NCI-H345 (cell line): ENCODE measurements around the gene NUDCD3.
"Not testable (repeated sequence)": the region's sequence is repeated elsewhere in the genome, so short reads cannot be mapped to it uniquely, and the experiment has no call there.

Source experiments
- DNase-seq: peaks from one replicate; lab custom pipeline; 2025; lab: John Stamatoyannopoulos, UW

NUDCD3 gene

GRCh38 chr7:44517175-44517574 is 26.7 kb upstream of the NUDCD3 start:
- no peak for DNase-seq

DNA sequence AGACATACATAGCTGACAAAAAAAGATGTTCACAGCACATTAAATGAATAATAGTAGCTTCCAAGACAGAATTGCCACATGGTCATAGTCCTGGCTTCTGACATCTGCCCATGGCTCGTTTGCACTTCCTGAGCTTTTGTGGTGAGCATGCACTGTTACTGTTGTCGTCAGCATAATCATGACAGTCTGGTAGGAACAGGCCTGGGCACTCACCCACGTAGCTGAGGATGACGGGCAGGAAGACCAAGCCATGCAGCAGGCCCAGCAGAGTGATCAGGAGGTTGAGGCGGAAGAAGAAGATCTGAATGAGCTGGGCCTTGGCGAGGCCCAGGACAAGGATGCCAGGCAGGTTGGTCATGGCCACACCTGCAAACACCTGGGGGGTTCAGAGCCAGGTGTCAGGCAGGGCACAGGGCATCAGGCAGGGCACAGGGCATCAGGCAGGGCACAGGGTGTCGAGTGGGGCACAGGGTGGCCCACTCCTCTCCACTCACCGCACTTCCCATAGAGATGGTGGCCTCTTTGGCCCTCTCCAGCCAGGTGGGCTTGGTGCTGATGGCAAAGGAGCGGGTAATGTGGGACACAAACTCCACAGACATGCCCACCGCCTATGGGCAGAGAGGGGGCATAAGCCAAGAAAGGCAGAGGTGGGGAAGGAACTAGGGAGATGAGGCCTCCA is 25.3 kb upstream of the NUDCD3 start:
- DNase-seq, result no peak

DNA sequence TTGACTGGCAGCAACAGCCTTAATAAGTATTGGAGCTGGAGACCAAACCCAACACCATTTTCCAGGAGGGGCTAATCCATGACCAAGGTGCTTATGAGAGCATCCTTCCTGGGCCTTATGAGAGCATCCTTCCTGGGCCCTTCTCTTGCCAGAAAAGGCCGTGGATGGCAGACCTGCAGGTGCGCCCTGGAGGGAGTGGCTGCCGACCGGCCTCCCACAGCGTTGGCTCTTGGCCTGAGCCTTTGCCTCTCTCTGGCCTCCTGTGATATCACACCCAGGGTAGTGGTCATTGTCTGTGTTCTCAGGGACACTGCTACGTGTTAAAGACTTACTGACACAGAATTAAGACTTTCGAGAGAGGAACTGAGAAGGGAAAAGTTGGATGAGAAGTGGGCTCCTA is 22.3 kb upstream of the NUDCD3 start:
- no peak for DNase-seq

GRCh38 chr7:44511863-44512468 is 21.5 kb upstream of the NUDCD3 start:
- no peak for DNase-seq

- no peak for DNase-seq
Observed at GRCh38 chr7:44511236-44511635, 20.8 kb upstream of the NUDCD3 start.

DNA sequence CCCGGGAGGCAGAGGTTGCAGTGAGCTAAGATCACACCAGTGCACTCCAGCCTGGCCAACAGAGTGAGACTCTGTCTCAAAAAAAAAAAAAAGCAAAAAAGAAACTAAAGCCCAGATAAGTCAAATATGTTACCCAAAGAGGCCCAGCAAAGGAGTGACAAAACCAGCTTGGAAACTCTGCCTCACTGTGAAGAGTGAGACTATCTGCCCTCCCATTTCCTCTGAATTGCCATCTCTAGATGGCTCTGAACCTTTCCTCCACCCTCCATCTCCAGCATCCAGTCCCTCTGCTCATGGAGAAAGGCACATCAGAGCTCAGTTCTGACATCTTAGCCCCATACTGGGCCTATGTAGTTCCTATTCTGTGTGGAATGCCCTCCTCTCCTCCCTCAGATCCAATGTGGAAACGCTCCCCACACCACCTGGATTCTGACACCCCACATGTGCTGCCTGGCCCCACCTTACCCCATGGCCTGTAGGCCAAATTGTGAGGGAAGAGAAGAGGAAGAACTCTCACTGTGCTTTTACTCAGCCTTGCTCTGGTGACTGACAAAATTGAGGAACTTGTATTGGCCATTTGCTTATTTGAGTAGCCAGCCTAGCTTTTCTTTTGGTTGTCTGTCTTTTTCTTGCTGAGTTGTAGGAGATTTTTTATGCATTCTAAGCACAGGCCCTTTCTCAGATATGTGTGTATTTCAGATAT is 18.0 kb upstream of the NUDCD3 start:
- no peak for DNase-seq

- DNase-seq, result not testable (repeated sequence)
Observed at GRCh38 chr7:44506592-44507288, 16.3 kb upstream of the NUDCD3 start.

GRCh38 chr7:44505595-44505994 is 15.1 kb upstream of the NUDCD3 start:
- DNase-seq, result no peak

- no peak for DNase-seq
Observed at GRCh38 chr7:44498230-44498954, 7.9 kb upstream of the NUDCD3 start.

DNA sequence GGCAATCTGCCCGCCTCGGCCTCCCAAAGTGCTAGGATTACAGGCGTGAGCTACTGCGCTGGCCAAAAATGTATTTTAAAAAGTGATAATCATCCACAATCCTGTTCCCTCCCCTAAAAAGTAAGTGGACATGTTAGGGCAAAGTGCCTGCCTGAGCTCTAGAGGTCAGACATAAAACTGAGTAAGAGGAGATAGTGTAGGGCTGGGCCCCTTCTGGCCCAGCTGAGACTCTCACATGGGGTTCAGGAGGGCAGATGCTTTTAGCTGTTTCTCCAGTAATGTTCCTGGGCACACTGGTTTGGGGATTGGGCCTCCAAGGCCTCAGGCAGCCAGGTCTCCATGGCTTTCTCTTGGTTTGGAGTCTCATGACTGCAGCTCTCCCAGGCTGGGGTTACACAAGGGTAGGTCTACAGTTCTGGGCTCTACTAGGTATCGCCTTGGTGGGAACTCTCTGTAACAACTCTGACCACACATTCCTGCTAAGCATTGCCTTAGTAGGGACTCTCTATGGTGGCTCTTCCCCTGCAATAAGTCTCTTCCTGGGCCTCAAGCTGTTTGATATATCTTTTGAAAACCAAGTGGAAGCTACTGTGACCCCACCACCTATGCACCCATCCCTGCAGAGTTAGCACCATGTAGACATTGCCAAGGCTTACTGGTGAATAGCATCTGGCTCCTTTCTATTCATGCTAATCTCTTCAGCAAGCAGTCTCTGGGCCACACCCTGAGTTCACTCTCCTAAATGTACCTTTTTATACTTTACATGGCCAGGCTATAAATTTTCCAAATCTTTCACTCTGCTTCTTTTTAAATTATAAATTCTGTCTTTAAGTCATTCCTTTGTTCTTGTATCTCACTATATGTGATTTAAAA is 6.9 kb upstream of the NUDCD3 start:
- no peak for DNase-seq

GRCh38 chr7:44496385-44496784 is 5.9 kb upstream of the NUDCD3 start:
- no peak for DNase-seq

GRCh38 chr7:44494960-44495359 is 4.5 kb upstream of the NUDCD3 start:
- DNase-seq, result no peak

- no peak for DNase-seq
Observed at GRCh38 chr7:44491229-44491628, 771 bp upstream of the NUDCD3 start.

- no peak for DNase-seq
Observed at GRCh38 chr7:44489955-44490350, 505 bp downstream of the NUDCD3 start.

- DNase-seq, result no peak
Observed at GRCh38 chr7:44488955-44489354, 1.5 kb downstream of the NUDCD3 start.

DNA sequence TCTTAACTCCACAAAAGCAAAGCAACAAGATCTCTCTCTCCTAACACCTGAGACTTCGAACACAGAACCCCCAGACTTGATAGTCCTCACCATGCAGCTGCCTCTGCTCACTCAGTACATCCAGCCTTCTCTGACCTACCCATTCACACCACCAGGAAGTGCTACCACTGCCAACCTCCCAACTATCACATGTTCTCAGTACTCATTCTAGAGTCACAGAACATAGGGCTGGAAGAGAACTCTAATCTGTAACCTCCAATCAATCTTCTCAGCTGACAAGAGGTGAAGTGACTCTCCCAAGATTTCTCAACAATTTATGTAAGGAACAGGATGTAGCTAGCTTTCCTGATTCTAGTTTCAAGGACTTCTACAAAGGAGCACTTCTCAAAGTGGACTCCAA is 3.8 kb downstream of the NUDCD3 start:
- DNase-seq, result no peak

DNA sequence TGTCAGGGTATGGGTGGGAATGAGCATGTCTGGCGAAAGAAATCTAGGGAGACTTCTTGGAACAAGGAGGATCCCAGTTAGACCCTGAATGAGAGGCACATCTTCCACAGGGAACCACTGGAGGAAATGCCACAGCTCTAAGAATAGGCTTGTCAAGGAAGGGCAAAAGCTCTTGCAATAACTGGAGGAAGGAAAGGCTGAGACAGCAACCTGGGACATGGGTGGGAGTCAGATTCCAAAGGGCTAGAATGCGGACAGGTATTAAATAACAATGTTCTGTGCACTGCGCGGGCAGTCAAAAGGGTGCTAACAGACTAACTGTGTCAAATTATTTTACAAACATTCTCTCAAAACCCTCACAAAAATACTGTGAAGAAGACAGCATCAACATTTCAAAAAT is 4.5 kb downstream of the NUDCD3 start:
- no peak for DNase-seq

DNA sequence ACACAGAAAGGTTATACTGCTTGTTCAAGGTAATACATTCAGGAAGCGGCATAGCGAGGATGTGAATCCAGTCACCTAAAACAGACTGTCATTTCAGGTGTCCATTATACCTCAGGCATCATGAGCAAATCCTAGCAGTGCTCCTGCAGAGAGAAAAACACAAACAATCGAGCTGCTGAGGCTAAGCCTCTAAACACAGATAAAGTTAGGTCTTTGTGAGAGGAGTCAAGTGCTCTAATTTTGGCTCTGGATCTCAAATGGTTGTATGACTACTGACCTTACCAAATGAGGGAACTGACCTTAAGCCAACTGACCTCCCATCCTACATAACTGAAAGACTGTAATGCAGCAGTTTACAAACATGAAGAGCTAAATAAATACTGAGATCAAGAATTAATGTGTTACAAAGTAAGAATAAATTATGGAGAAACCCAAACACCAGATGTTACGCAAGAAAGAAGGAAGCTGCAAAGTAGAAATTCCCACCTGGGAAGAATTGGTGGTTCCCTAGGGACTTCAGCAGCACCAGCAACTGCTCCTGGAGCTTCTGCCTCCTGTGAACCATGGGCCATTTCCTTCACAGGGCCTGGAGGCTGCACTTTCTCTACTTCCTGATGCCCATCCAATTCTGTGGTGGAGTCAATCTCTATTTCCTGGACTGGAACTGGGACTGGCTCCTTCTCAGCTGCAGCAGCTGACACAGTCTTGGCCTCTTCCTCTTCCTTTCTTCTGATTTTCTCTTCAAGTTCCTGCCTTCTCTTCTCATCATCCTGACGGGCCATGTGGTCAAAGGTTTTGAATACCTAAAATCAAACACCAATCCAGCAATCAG is 5.8 kb downstream of the NUDCD3 start:
- DNase-seq, result no peak

DNA sequence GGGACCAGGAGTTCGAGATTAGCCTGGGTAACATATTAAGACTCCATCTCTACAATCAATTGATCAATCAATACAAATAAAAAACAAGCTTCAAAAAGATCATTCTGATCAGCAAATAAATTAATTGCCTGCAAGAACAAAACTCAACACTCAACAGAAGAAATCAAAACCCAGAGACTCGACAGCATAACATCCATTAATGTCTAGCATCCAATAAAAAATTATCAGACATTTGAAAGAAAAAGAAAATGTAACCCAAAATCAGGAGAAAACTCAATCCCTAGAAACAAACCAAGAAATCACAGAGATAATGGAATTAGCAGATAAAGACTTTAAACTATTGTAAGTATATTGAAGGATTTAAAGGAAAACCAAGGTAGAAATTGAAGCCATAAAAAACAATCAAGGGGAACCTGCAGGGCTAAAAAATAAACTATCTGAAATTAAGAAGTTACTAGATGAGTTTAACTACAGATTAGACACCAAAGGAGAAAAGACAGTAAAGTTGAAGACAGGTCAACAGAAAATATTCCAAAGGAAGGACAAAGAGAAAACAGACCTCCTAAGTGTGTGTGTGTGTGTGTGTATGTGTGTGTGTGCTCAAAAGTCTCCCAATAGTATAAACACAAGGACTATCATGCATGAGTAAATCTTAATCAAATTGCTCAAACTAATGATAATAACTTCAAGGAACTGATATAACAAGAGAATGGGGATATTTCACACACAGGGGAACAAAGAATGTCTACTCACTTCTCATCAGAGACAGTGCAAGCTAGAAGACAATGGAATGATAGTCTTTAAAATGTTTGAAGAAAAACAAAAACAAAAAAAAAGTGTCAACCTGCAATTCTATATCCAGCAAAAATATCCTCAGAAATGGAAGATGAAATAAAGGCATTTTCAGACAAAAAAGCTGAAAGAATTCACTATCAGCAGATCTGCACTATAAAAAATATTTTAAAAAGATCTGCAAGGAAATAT is 7.7 kb downstream of the NUDCD3 start:
- no peak for DNase-seq
